ENCODE results near the gene PRKG2. TPM values are rescaled to one million over a fixed set of nuclear protein-coding genes. Genes with fewer than 3 reads are reported as not detected.
A peak's percentile ranks its signal among the peaks of the same experiment; 100 is the strongest.

PRKG2 gene
- total RNA-seq, 4 donors from 2014 or later: 7.3 to 11.2 (median 8.8) TPM

- no peaks in the 10 kb centered on the region for H3K27me3 ChIP-seq
- H3K4me3 ChIP-seq: peak overlapping the region; percentile 34 to 59 (median 45)
- H3K9me3 ChIP-seq: no peaks in the 10 kb centered on the region
- H3K36me3 ChIP-seq: no peaks in the 10 kb centered on the region
- intact Hi-C loops (cut with DNase I): no loop called here
- no peak for TF ChIP-seq POLR2A (IDR thresholded peaks at IDR 0.05; ENCODE audit: low read depth)
- no peak for TF ChIP-seq POLR2AphosphoS5 (IDR thresholded peaks at IDR 0.05)
- no peak for TF ChIP-seq CTCF (IDR thresholded peaks at IDR 0.05)
- TF ChIP-seq EP300 (IDR thresholded peaks at IDR 0.05): no peak
- H3K27ac ChIP-seq (replicated peaks in 1 of 4): peak overlapping the region; percentile 48 to 59 (median 54)
- DNase-seq (ENCODE audit: extremely low spot score): no peak
- H3K4me1 ChIP-seq: no peaks in the 10 kb centered on the region
- 81% methylated on average over 1 of the region's 1 CpG for WGBS
Measured at GRCh38 chr4:81152839-81153713, 61.9 kb downstream of the PRKG2 start.

GRCh38 chr4:81149976-81150375 lies 65.0 kb downstream of the PRKG2 start:
- H3K27ac ChIP-seq (replicated peaks in 1 of 4): no peak overlapping the region

GRCh38 chr4:81148576-81148975 lies 66.4 kb downstream of the PRKG2 start:
- intact Hi-C loops (cut with DNase I): no loop called here

More at GRCh38 chr4:81149976-81150375, 65.0 kb downstream of the PRKG2 start:
- TF ChIP-seq POLR2AphosphoS5 (IDR thresholded peaks at IDR 0.05): no peak
- TF ChIP-seq POLR2A (IDR thresholded peaks at IDR 0.05; ENCODE audit: low read depth): no peak
- no peak for TF ChIP-seq EP300 (IDR thresholded peaks at IDR 0.05)
- TF ChIP-seq CTCF (IDR thresholded peaks at IDR 0.05): no peak
- no peak overlapping the region for H3K4me3 ChIP-seq
- no peaks in the 10 kb centered on the region for H3K9me3 ChIP-seq
- no peaks in the 10 kb centered on the region for H3K27me3 ChIP-seq
- no peaks in the 10 kb centered on the region for H3K4me1 ChIP-seq
- DNase-seq (ENCODE audit: extremely low spot score): no peak
- intact Hi-C loops (cut with DNase I): no loop called here
- no peaks in the 10 kb centered on the region for H3K36me3 ChIP-seq

GRCh38 chr4:81146466-81146865 lies 68.6 kb downstream of the PRKG2 start:
- Histone ChIP-seq H3K27ac (replicated peaks in 1 of 4) (no peak overlapping the region), H3K4me1 (peaks cover 0 to 10% (median 3%) of the 10 kb centered on the region in 4 donors), H3K9me3 (no peaks in the 10 kb centered on the region), H3K36me3 (no peaks in the 10 kb centered on the region), H3K27me3 (no peaks in the 10 kb centered on the region), H3K4me3 (no peak overlapping the region)
- DNase-seq (ENCODE audit: extremely low spot score): no peak
- intact Hi-C loops (cut with DNase I): no loop called here
- TF ChIP-seq CTCF (IDR thresholded peaks at IDR 0.05) (no peak), POLR2AphosphoS5 (IDR thresholded peaks at IDR 0.05) (no peak), POLR2A (IDR thresholded peaks at IDR 0.05; ENCODE audit: low read depth) (no peak), EP300 (IDR thresholded peaks at IDR 0.05) (no peak)

More at GRCh38 chr4:81148576-81148975, 66.4 kb downstream of the PRKG2 start:
- no peak overlapping the region for H3K4me3 ChIP-seq
- no peak for TF ChIP-seq POLR2AphosphoS5 (IDR thresholded peaks at IDR 0.05)
- TF ChIP-seq POLR2A (IDR thresholded peaks at IDR 0.05; ENCODE audit: low read depth): no peak
- no peak for TF ChIP-seq EP300 (IDR thresholded peaks at IDR 0.05)
- TF ChIP-seq CTCF (IDR thresholded peaks at IDR 0.05): no peak
- no peak overlapping the region for H3K27ac ChIP-seq (replicated peaks in 1 of 4)
- no peaks in the 10 kb centered on the region for H3K4me1 ChIP-seq
- 78% methylated on average over 6 of the region's 6 CpGs for WGBS
- H3K9me3 ChIP-seq: no peaks in the 10 kb centered on the region
- no peaks in the 10 kb centered on the region for H3K27me3 ChIP-seq
- no peak for DNase-seq (ENCODE audit: extremely low spot score)
- no peaks in the 10 kb centered on the region for H3K36me3 ChIP-seq
